Osteoblast (primary cell): ENCODE results near the gene VWA5A. TPM values are rescaled to one million over a fixed set of nuclear protein-coding genes. Genes with fewer than 3 reads are reported as not detected.
A peak's percentile ranks its signal among the peaks of the same experiment; 100 is the strongest.

Source experiments
- DNase-seq: peaks from one replicate; pipeline ENCODE4 v3.0.0; 2011; ENCODE audit warnings: low spot score, mixed read lengths; ENCODE audit not compliant: insufficient read length; ENCODE audit errors: missing footprints
- H2AFZ ChIP-seq: 2 replicates; pipeline ENCODE4 v1.6.0; 2011; ENCODE audit warnings: mild to moderate bottlenecking, low read length
- H3K27ac ChIP-seq: 2 replicates; pipeline ENCODE4 v1.5.1; 2011; ENCODE audit warnings: mild to moderate bottlenecking, low read depth, low read length, moderate library complexity
- H3K27me3 ChIP-seq: 2 replicates; pipeline ENCODE4 v1.6.0; 2012; ENCODE audit warnings: mild to moderate bottlenecking, control low read depth, inconsistent platforms, low read length, moderate library complexity; ENCODE audit not compliant: insufficient read depth
- H3K36me3 ChIP-seq: 2 replicates; pipeline ENCODE4 v1.5.1; 2011; ENCODE audit warnings: mild to moderate bottlenecking, low read length, control low read depth, moderate library complexity; ENCODE audit not compliant: insufficient read depth
- H3K4me1 ChIP-seq: 2 replicates; pipeline ENCODE4 v1.5.1; 2011; ENCODE audit warnings: mild to moderate bottlenecking, low read length, control low read depth, moderate library complexity; ENCODE audit not compliant: insufficient read depth
- H3K4me2 ChIP-seq: 2 replicates; pipeline ENCODE4 v1.6.0; 2011; ENCODE audit warnings: mild to moderate bottlenecking, low read length; ENCODE audit not compliant: insufficient read depth
- H3K4me3 ChIP-seq: fragments of 200-600 bp; sonication (generic); 3 replicates; pipeline ENCODE4 v1.5.1; 2012; ENCODE audit warnings: mild to moderate bottlenecking, low read length, inconsistent platforms; ENCODE audit not compliant: insufficient read depth
- H3K79me2 ChIP-seq: 2 replicates; pipeline ENCODE4 v1.6.0; 2012; ENCODE audit warnings: mild to moderate bottlenecking, low read length, control low read depth, inconsistent platforms; ENCODE audit not compliant: insufficient read depth
- H3K9me3 ChIP-seq: 2 replicates; pipeline ENCODE4 v1.5.1; 2011; ENCODE audit warnings: low read depth, low read length, control low read depth
- H4K20me1 ChIP-seq: 2 replicates; pipeline ENCODE4 v1.6.0; 2012; ENCODE audit warnings: mild to moderate bottlenecking, low read length, control low read depth; ENCODE audit not compliant: insufficient read depth
- total RNA-seq: library from RNA; depleted of rRNA; stranded (reverse); fragments of >200 nt; gene quantifications from 2 replicates; pipeline ENCODE4 v1.2.3, GENCODE V29; 2012
- TF ChIP-seq, protein P1 (sequence below): IDR thresholded peaks from 2 replicates; pipeline ENCODE4 v1.5.1; 2011; ENCODE audit warnings: mild to moderate bottlenecking, low read depth, low read length, moderate library complexity; ENCODE audit errors: extremely low read depth

The VWA5A gene, protein sequence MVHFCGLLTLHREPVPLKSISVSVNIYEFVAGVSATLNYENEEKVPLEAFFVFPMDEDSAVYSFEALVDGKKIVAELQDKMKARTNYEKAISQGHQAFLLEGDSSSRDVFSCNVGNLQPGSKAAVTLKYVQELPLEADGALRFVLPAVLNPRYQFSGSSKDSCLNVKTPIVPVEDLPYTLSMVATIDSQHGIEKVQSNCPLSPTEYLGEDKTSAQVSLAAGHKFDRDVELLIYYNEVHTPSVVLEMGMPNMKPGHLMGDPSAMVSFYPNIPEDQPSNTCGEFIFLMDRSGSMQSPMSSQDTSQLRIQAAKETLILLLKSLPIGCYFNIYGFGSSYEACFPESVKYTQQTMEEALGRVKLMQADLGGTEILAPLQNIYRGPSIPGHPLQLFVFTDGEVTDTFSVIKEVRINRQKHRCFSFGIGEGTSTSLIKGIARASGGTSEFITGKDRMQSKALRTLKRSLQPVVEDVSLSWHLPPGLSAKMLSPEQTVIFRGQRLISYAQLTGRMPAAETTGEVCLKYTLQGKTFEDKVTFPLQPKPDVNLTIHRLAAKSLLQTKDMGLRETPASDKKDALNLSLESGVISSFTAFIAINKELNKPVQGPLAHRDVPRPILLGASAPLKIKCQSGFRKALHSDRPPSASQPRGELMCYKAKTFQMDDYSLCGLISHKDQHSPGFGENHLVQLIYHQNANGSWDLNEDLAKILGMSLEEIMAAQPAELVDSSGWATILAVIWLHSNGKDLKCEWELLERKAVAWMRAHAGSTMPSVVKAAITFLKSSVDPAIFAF
- 12.3 and 17.4 TPM in 2 replicates for total RNA-seq

DNA sequence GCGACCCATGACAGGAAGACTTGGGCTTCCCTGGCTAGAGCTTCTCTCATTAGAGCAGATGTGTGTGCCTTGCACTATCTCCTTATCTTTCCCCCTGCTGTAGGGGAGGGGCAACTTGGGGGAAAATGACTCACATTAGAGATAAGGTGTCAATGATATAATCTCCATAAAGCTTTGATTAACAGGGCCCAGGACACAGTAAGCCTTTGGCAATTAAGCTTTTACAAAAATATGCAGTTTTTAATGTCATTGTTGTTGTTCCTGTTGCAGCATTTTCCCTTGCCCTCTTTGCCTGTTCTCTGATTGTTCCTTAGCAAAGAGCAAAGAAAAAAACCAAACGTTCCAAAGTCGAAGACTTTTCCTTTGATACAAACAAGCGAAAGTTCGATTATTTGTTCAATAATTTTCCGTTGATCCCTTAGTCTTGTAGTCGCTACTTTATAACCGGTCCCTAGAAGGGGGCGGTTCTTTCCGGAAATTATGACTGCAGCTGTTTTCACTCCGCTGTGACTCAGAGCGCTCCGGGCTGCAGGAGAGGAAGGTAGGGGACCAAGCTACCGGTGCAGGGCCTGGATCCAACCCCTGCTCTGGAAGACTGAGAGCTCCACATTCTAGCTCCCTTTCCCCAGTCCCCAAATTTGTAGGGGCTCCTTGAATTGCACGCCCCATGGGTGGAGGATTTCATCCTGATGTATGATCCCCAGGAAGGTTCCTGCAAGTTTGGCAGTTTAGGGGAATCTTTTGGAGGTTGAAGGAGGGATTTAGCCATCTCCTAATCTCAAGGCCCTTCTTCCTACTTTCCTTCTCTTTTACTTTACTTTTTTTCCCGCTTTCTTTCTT lies at the start of gene VWA5A:
TSS of gene VWA5A (plus strand) at position 509 of the 840 bp plus-strand sequence. CDS start 2,062 bp downstream, outside the sequence.
- Histone ChIP-seq H3K27ac (peak within 1 kb of the TSS; percentile 37), H3K79me2 (no peaks in the 10 kb centered on the region), H3K27me3 (no peaks in the 10 kb centered on the region), H3K9me3 (no peaks in the 10 kb centered on the region), H2AFZ (peak within 1 kb of the TSS; percentile 92), H3K4me2 (peak within 1 kb of the TSS; percentile 92), H3K4me3 (peak within 1 kb of the TSS; percentile 78), H3K36me3 (no peaks in the 10 kb centered on the region), H3K4me1 (peaks cover 23% of the 10 kb centered on the region), H4K20me1 (no peaks in the 10 kb centered on the region)
- DNase-seq, result peak; percentile 81
- TF ChIP-seq, protein P1, sequence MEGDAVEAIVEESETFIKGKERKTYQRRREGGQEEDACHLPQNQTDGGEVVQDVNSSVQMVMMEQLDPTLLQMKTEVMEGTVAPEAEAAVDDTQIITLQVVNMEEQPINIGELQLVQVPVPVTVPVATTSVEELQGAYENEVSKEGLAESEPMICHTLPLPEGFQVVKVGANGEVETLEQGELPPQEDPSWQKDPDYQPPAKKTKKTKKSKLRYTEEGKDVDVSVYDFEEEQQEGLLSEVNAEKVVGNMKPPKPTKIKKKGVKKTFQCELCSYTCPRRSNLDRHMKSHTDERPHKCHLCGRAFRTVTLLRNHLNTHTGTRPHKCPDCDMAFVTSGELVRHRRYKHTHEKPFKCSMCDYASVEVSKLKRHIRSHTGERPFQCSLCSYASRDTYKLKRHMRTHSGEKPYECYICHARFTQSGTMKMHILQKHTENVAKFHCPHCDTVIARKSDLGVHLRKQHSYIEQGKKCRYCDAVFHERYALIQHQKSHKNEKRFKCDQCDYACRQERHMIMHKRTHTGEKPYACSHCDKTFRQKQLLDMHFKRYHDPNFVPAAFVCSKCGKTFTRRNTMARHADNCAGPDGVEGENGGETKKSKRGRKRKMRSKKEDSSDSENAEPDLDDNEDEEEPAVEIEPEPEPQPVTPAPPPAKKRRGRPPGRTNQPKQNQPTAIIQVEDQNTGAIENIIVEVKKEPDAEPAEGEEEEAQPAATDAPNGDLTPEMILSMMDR, result no peak

DNA sequence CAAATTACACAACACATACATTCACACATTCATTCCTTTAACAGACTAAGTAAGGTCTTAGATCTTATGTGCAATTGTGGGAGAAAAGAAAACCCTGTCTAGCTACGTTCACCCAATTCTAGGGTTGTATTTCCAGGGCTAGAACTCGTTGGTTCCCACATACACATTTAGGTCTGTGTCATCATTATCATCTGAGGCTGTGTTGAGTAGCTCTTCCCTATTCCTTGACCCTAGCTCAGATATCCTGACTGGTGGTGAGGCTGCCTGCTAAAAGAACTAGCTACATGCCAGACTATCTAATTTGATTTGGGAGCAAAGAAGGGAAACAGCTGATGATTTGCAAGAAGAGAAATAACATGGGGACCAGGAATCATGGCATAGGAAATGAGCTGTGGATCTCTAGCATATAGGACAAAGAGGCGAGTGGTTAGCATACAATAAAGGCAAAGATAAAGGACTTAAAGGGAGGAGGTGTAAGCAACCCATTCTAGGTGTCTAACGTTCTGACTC lies 46.6 kb upstream of the VWA5A start:
- TF ChIP-seq, protein P1, result no peak
- no peak overlapping the region for H2AFZ ChIP-seq
- H3K36me3 ChIP-seq, result no peaks in the 10 kb centered on the region
- no peaks in the 10 kb centered on the region for H3K4me1 ChIP-seq
- no peaks in the 10 kb centered on the region for H3K27me3 ChIP-seq
- no peaks in the 10 kb centered on the region for H4K20me1 ChIP-seq
- no peaks in the 10 kb centered on the region for H3K79me2 ChIP-seq
- H3K9me3 ChIP-seq, result no peaks in the 10 kb centered on the region
- no peak overlapping the region for H3K4me2 ChIP-seq
- no peak overlapping the region for H3K27ac ChIP-seq
- DNase-seq, result no peak
- H3K4me3 ChIP-seq, result no peak overlapping the region

DNA sequence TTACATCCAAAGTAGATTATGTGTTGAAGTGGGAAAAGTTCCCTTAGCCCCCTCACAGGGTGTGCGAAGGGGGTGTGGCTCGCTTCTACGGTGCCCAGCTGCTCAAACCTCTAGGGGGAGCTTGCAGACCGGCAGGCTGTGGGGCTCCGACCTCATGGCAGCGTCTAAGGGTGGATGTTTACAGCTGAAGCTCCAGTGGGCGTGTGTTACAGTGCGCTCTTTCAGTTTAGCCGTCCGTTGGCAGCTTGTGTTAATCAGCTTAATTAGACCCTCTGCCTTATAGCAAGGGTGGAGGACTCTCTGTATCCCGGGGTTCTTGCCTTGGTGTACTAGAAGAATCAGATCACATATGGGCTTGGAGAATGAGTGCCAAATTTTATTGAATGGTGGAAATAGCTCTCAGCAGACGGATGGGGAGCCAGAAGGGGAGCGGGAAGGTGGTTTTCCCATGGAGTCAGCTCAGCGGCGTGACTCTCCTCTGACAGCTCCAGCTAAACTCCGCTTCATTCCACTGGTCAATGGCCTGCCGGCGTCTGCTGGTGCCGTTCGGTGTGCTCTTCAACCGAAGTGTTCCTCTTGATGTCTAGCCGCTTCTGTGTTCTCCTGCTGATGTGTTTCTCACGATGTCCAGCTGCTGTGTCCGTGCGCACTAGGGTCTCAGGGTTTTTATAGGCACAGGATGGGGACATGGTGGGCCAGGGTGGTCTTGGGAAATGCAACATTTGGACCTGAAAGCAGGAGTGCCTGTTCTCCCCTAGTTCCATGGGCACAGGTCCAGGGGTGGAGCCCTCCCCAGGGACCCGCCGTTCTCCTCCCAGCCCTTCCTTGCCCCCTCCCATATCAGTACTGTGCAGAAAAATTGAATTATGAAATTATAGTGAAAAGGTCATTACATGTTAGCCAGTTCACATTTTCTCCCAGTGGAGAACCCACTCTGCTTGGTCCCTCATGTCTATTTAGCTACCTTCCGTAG lies 45.5 kb upstream of the VWA5A start:
- no peak for DNase-seq

More for the DNA sequence above, 45.5 kb upstream of the VWA5A start:
- Histone ChIP-seq H3K27me3 (no peaks in the 10 kb centered on the region), H3K36me3 (no peaks in the 10 kb centered on the region), H3K4me1 (no peaks in the 10 kb centered on the region), H2AFZ (peak overlapping the region; percentile 86), H3K27ac (no peak overlapping the region), H4K20me1 (no peaks in the 10 kb centered on the region), H3K9me3 (no peaks in the 10 kb centered on the region), H3K4me2 (peak overlapping the region; percentile 90), H3K79me2 (no peaks in the 10 kb centered on the region), H3K4me3 (peak overlapping the region; percentile 60)
- TF ChIP-seq, protein P1, result peak; percentile 63
